ENCODE results near the gene TAB2.
"Not testable (repeated sequence)": the region's sequence is repeated elsewhere in the genome, so short reads cannot be mapped to it uniquely, and the experiment has no call there.

TAB2 gene

DNA sequence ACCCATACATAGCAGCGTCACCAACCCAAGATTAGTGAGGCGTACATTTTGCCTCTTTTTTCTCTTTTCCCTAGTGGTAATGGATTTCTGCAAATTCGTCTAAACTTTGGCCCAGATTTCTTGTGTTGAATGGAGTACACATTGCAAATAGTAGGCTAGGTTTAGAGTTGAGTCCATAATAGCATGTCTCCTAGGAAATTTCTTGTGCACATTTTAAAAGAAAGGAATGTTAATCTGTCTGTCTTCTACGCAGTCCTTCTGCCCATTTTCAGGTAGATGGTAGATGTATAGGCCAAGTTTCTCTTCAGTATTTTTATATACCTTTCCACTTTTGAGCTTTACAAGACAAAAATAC lies 15.7 kb downstream of the TAB2 start:
- DNase-seq: peak in 1 of 58 donors; percentile 16

DNA sequence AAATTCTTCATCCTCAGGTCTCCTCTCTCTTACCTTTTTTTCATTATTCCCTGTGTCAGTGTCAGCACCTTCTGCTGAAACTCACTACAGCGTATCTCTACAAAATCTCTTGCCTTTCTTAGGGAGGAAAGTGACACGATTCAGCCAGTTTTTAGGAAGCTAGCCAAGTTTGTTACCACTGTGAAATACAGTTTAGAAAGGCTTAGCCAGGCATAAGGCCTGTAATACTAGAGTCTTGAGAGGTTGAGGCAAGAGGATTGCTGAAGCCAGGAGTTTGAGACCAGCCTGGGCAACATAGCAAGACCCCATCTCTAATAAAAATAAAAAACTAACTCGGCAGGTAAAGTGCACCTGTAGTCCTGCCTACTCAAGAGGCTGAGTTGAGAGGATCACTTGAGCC lies 16.7 kb downstream of the TAB2 start:
- no peak for DNase-seq

GRCh38 chr6:149334682-149335160 lies 17.2 kb downstream of the TAB2 start:
- DNase-seq: no peak

DNA sequence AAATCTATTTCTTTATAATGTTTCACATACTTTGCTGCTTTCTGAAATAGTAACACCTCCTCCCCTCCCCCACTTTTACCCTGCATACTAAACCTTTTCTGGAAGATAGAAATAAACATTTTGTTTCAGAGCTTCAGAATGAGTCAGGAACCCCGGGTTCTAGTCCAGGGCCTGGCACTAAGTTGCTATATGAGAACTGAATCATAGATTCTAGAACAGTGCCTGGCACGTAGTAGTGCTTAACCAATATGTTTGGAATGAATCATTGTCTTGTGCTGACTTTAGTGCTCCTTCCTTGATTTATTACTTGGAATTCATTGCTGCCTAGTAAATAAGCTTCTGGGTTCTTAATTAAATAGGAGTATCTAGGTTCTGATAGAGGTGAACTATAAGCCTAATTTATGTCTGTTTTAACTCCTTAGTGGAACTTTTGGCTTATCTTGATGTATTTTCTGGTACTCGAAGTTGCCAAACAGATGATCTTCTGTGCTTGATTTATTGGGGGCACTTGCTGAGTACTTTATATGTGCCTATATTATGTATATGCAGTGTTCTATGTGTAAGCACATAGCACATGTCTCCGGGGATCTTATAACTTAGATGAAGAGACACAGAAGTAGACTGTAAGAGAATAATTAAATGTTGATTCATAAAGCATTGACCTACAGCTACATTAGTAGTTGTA lies 18.6 kb downstream of the TAB2 start:
- DNase-seq: no peak

- DNase-seq: no peak
These were observed 19.1 kb downstream of the TAB2 start for GRCh38 chr6:149336609-149336928.

- no peak for DNase-seq
These were observed 19.8 kb downstream of the TAB2 start for GRCh38 chr6:149337320-149337719.

- no peak for DNase-seq
These were observed 22.7 kb downstream of the TAB2 start for GRCh38 chr6:149340200-149340599.

GRCh38 chr6:149342525-149342924 lies 25.0 kb downstream of the TAB2 start:
- no peak for DNase-seq

GRCh38 chr6:149343501-149343900 lies 26.0 kb downstream of the TAB2 start:
- no peak for DNase-seq

GRCh38 chr6:149346078-149346477 lies 28.6 kb downstream of the TAB2 start:
- no peak for DNase-seq

DNA sequence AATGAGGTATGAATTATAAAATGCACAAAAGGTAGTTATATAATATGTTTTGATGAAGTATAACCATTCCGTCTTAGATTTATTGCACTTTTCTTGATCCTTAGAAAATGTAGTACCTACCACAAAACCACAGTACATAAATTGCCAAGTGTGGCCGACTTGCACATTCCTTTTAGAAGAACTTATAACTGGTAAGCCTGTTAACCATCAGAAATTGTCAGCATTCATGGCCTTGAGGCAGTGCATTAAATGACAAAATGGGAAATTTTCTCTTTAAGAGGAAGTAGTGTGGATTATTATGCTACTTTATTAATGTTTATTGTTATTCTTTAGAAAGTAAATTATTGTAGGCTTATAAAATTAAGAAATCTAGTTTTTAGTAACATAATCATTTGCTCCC lies 29.6 kb downstream of the TAB2 start:
- DNase-seq: no peak

DNA sequence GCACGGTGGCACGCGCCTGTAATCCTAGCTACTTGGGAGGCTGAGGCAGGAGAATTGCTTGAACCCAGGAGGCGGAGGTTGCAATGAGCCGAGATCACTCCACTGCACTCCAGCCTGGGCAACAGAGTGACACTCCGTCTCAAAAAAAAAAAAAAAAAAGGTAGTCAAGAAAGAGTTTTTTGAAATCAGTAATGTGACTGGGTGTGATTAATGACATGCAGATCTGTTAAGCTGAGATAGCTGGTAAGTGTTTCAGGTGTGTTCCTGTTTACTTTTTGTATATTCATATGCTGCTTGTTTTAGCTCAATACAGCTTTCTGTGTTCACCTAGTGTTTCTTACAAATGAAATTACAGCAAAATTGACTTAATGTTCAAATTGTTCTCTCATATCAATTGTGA lies 31.8 kb downstream of the TAB2 start:
- not testable (repeated sequence) for DNase-seq

DNA sequence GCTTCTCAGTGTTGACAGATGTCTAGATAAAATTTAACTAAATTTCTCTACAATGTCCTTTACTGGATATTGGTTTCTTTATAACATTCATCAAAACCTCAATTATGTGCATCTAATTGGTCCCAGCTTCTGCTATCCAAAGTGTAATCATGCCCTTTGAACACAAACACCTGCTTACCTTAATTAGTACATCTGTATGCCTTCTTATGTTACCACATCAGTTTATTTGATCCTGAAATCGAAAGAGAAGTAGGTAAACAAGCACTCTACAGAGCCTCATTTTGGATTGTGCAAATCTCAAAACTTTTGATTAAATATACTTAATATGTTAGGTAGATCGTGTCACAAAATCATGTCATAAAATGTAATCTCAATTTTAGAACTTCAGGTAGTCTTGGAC lies 36.5 kb downstream of the TAB2 start:
- DNase-seq: no peak

GRCh38 chr6:149356081-149356750 lies 38.7 kb downstream of the TAB2 start:
- no peak for DNase-seq

GRCh38 chr6:149357726-149358538 lies 40.4 kb downstream of the TAB2 start:
- no peak for DNase-seq

- DNase-seq: no peak
These were observed 41.9 kb downstream of the TAB2 start for GRCh38 chr6:149359440-149359839.

DNA sequence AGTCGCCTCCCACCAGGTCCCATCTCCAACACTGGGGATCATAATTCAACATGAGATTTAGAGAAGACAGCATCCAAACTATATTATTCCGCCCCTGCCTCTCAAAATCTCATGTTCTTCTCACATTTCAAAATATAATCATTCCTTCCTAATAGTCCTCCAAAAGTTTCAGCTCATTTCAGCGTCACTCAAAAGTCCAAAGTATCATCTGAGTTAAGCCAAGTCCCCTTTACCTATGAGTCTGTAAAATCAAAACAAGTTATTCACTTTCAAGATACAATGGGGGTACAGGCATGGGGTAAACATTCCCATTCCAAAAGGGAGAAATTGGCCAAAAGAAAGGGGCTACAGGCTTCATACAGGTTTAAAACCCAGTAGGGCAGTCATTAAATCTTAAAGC lies 43.0 kb downstream of the TAB2 start:
- no peak for DNase-seq

DNA sequence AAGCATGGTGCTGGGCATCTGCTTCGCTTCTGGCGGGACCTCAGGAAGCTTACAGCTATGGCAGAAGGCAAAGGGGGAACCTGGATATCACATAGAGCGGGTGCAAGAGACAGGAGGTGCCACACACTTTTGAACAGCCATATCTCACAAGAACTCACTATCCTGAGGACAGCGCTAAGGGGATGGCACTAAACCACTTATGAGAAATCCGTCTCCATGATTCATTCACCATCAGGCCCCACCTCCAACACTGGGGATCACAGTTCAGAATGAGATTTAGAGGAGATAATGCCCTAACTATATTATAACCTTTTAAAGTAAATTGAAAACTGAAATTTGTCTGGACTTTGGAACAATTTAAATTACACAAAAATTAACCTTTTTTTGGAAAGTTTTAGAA lies 44.8 kb downstream of the TAB2 start:
- no peak for DNase-seq

DNA sequence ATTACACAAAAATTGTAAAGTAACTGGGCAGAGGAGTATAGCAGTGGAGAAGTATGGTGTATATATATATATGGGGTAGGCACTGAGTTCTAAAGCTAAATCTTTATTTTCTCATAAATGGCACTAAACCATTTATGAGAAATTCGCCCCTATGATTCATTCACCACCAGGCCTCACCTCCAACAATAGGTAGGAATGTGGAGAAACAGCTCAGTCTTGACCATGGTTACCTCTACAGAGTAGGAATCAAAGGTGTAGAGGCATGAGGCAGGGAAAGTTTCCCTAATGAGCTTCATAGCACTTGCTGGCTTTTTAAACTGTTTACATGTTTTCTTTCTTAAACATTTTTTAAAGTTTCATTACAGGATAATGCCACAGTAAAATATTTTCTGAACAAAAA lies 45.6 kb downstream of the TAB2 start:
- DNase-seq: no peak

- DNase-seq: no peak
These were observed 47.0 kb downstream of the TAB2 start for GRCh38 chr6:149364557-149364956.

DNA sequence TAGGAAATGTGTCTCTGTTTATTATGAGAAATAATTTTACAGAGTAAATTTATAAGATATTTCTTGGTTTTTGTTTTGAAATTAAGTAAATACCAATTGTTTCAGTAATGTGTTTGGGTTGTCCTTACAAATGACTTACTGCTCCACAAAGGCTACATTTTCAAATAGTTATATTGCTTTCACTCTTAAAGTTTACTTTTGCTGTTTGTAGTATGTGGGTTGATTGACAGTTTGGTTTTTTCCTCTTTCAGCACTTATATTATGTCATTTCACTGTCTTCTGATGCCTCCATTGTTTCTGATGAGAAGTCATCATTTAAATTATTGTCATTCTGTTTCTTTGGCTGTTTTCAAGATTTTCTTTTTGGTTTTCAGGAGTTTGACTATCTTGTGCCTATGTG lies 47.7 kb downstream of the TAB2 start:
- DNase-seq: no peak

GRCh38 chr6:149366267-149366921 lies 48.9 kb downstream of the TAB2 start:
- DNase-seq: no peak

Data from anterior cingulate cortex (tissue), 58 donors.